Neutrophil (primary cell): ENCODE measurements around the gene IGF2R.

Source experiments
- H3K27ac ChIP-seq: fragments of 200-600 bp; sonication (generic); 2 replicates; pipeline ENCODE4 v1.5.1; 2016; ENCODE audit warnings: mild to moderate bottlenecking, moderate library complexity
- H3K27me3 ChIP-seq: fragments of 200-600 bp; sonication (generic); 2 replicates; pipeline ENCODE4 v1.6.0; 2016; ENCODE audit warnings: mild to moderate bottlenecking
- H3K36me3 ChIP-seq: fragments of 200-600 bp; sonication (generic); 2 replicates; pipeline ENCODE4 v1.5.1; 2017
- H3K4me1 ChIP-seq, 2 experiments: fragments of 200-600 bp in 1 of 2; sonication (generic) in 1 of 2; 1 replicate in 1 of 2; 2 replicates in 1 of 2; pipeline versions ENCODE4 v1.5.1 to v1.6.1; 2013 to 2016; ENCODE audit warnings: low read depth in 1 of 2, low read length in 1 of 2, mild to moderate bottlenecking in 1 of 2, moderate library complexity in 1 of 2; ENCODE audit not compliant: control insufficient read depth in 1 of 2, insufficient read depth in 1 of 2
- H3K4me3 ChIP-seq, 2 experiments: fragments of 200-600 bp in 1 of 2; sonication (generic) in 1 of 2; 1 replicate in 1 of 2; 2 replicates in 1 of 2; pipeline ENCODE4 v1.5.1; 2013 to 2016; ENCODE audit warnings: low read depth in 1 of 2, low read length in 1 of 2, mild to moderate bottlenecking in 1 of 2, moderate library complexity in 1 of 2
- H3K9me3 ChIP-seq: fragments of 200-600 bp; sonication (generic); 2 replicates; pipeline ENCODE4 v1.5.1; 2016
- TF ChIP-seq, protein P1 (sequence below): fragments of 200-600 bp; sonication (generic); IDR thresholded peaks from 2 replicates; pipeline ENCODE4 v1.5.1; 2016; ENCODE audit warnings: antibody characterized with exemption

IGF2R gene

DNA sequence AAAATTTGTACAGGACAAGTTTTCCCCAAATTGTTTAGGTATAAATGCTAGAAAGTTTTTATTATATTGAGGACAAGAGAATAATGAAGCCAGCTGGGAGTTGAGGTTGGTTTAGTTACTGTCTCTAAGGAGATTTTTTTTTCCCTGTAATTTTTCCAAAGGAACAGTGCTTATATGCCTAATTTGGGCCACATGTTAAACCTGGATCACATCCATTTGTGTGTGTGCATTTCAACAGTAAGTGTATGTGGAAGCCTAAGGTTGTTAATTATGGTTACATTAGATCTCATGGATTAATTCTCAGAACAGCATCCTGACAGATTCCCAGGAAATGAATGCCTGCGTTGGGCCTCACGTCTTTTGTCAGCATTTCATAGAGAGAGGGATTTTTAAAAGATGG lies 4.5 kb downstream of the IGF2R start:
- Histone ChIP-seq H3K27ac (peak overlapping the region; percentile 81), H3K9me3 (no peaks in the 10 kb centered on the region), H3K27me3 (no peaks in the 10 kb centered on the region), H3K4me3 (peak overlapping the region; percentile 79 to 89), H3K4me1 (peaks cover 82 to 84% of the 10 kb centered on the region in 2 experiments), H3K36me3 (peaks cover 17% of the 10 kb centered on the region)
- TF ChIP-seq, protein P1, sequence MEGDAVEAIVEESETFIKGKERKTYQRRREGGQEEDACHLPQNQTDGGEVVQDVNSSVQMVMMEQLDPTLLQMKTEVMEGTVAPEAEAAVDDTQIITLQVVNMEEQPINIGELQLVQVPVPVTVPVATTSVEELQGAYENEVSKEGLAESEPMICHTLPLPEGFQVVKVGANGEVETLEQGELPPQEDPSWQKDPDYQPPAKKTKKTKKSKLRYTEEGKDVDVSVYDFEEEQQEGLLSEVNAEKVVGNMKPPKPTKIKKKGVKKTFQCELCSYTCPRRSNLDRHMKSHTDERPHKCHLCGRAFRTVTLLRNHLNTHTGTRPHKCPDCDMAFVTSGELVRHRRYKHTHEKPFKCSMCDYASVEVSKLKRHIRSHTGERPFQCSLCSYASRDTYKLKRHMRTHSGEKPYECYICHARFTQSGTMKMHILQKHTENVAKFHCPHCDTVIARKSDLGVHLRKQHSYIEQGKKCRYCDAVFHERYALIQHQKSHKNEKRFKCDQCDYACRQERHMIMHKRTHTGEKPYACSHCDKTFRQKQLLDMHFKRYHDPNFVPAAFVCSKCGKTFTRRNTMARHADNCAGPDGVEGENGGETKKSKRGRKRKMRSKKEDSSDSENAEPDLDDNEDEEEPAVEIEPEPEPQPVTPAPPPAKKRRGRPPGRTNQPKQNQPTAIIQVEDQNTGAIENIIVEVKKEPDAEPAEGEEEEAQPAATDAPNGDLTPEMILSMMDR = no peak

DNA sequence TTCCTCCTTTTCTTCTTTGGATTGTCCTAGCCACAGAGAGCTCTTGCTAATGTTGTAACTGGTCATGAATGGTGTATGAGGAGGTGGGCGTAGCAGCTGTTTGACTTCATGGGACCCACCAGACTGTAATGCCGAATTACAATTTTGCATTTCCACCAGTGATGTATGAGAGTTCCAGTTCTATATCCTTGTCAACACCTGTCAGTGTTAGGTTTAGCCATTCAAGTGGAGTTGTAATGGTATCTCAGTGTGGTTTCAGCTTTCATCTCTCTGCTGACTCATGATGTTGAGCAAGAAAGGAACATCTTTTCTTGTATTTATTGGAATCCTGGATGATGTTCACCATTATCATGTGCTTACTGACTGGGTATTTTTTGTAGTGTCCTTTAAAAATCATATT lies 5.1 kb downstream of the IGF2R start:
- H3K4me1 ChIP-seq = peaks cover 84 to 87% of the 10 kb centered on the region in 2 experiments
- peaks cover 17% of the 10 kb centered on the region for H3K36me3 ChIP-seq
- peak overlapping the region; percentile 81 for H3K27ac ChIP-seq
- H3K9me3 ChIP-seq = no peaks in the 10 kb centered on the region
- peak overlapping the region; percentile 79 to 89 for H3K4me3 ChIP-seq
- TF ChIP-seq, protein P1 = no peak
- no peaks in the 10 kb centered on the region for H3K27me3 ChIP-seq

DNA sequence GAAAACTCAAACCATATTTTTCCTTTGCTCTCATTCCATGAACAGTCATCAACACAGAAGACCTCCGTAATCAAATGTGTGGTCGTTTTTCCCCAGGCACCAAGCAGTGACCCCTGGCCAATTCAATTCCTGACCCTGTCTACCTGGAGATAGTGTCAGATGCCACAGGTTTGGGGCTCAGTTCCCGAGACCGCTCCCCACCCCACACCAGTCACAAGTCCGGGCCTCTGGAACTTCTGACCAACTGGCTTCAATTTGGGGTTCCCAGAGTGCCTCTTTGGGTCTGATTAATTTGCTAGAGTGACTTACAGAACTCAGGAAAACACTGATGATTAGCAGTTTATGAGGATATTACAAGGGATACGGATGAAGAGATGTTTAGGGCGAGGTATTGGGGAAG lies 6.0 kb downstream of the IGF2R start:
- TF ChIP-seq, protein P1 = no peak
- Histone ChIP-seq H3K9me3 (no peaks in the 10 kb centered on the region), H3K4me1 (peaks cover 94 to 97% of the 10 kb centered on the region in 2 experiments), H3K27me3 (no peaks in the 10 kb centered on the region), H3K27ac (peak overlapping the region; percentile 81), H3K4me3 (peak overlapping the region; percentile 79 to 89), H3K36me3 (peaks cover 17% of the 10 kb centered on the region)

DNA sequence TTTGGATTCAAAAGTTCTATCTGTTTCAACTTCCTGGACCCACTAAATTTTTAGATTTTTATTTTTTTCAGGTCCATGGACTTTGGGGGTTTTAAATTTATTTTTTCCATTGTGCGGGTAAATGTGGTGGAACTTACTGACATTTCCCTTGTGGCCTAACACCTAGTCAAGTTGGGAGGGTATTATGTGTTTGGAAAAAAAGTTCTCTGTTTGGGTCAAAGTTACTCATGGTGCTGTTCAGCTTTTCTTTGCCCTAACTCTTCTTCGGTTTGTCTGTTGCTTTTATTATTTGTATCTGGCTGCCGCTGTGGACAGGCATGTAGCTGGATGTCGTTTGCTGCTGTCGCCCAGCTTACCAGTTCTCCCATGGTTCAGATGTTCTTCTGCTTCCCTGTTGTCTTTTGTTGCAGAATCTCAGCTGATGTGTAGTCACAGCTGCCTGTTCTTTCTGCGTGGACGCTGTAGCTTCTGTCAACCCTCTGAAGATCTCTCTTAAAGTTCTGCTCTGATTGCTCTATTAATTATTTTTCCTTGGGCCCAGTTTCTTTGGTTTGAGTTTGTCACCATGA lies 7.9 kb downstream of the IGF2R start:
- Histone ChIP-seq H3K4me3 (peak overlapping the region in 1 of 2 experiments; percentile 8), H3K4me1 (peaks cover 96 to 97% of the 10 kb centered on the region in 2 experiments), H3K27ac (peak overlapping the region; percentile 49), H3K27me3 (no peaks in the 10 kb centered on the region), H3K36me3 (peaks cover 10% of the 10 kb centered on the region), H3K9me3 (no peaks in the 10 kb centered on the region)
- TF ChIP-seq, protein P1 = no peak

DNA sequence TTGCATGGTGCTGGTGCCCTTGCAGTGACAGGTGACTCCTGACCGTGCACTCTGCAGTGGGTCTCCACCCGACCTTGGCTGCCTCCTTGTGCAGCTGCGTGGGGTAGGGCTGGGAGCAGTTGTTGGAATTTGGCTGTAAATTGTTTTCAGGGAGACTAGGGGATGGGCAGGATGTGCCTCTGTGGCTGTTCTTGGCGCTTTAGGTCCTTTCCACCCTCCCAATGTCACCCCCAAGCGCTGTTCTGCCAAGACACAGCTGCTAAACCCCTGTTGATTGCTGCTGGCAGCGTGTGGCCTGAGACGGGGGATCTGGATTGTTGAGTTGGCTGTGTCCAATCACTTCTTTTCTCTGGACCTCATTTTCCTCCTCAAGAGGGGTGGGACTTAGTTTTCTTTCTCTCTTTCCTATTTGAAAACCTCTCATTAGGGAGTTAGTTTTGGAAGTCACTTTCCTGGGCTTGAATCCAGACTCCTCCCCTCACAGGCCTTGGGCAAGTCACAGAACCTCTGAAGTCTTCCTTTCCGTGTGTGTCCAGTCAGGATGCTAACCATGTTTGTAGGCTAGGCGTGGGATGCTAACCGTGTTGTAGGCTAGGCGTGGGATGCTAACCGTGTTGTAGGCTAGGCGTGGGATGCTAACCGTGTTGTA lies 8.5 kb downstream of the IGF2R start:
- H3K27ac ChIP-seq = peak overlapping the region; percentile 49
- H3K4me3 ChIP-seq = peak overlapping the region in 1 of 2 experiments; percentile 8
- no peaks in the 10 kb centered on the region for H3K27me3 ChIP-seq
- peaks cover 96 to 97% of the 10 kb centered on the region in 2 experiments for H3K4me1 ChIP-seq
- TF ChIP-seq, protein P1 = no peak
- H3K9me3 ChIP-seq = no peaks in the 10 kb centered on the region
- H3K36me3 ChIP-seq = peaks cover 9% of the 10 kb centered on the region
